Retinal pigment epithelial cell (primary cell): ENCODE data around the gene GPR32.

Source experiments
- DNase-seq: peaks from one replicate; pipeline ENCODE4 v3.0.0-alpha.2; 2010; ENCODE audit warnings: low read depth
- H3K4me3 ChIP-seq: 2 replicates; pipeline ENCODE4 v1.5.1; 2011; ENCODE audit warnings: mild to moderate bottlenecking, low read length, control low read depth, moderate library complexity
- CTCF ChIP-seq: conservative IDR thresholded peaks from 2 replicates; pipeline ENCODE4 v1.5.1; 2011; ENCODE audit warnings: low read depth, low read length, control low read depth, inconsistent platforms

The GPR32 gene

GRCh38 chr19:50790922-50791467 lies 20.7 kb downstream of the GPR32 start:
- no peak for DNase-seq
- no peak for TF ChIP-seq CTCF
- no peak overlapping the region for H3K4me3 ChIP-seq

GRCh38 chr19:50791594-50792271 lies 21.5 kb downstream of the GPR32 start:
- DNase-seq: no peak
- H3K4me3 ChIP-seq: no peak overlapping the region
- TF ChIP-seq CTCF: no peak

GRCh38 chr19:50792272-50793250 lies 22.3 kb downstream of the GPR32 start:
- no peak for DNase-seq
- no peak for TF ChIP-seq CTCF

GRCh38 chr19:50793558-50794065 lies 23.3 kb downstream of the GPR32 start:
- no peak overlapping the region for H3K4me3 ChIP-seq
- no peak for TF ChIP-seq CTCF
- no peak for DNase-seq

More at GRCh38 chr19:50792272-50793250, 22.3 kb downstream of the GPR32 start:
- no peak overlapping the region for H3K4me3 ChIP-seq

GRCh38 chr19:50794074-50794875 lies 24.0 kb downstream of the GPR32 start:
- TF ChIP-seq CTCF: peak; percentile 30
- no peak for DNase-seq
- no peak overlapping the region for H3K4me3 ChIP-seq

- no peak overlapping the region for H3K4me3 ChIP-seq
- TF ChIP-seq CTCF: peak; percentile 33
- DNase-seq: no peak
Measured at GRCh38 chr19:50794876-50795663, 24.8 kb downstream of the GPR32 start.
